Forelimb muscle (tissue), 1 donor: Measurements from ENCODE around the gene SMIM14. TPM values are rescaled to one million over a fixed set of nuclear protein-coding genes. Genes with fewer than 3 reads are reported as not detected.
"Not testable (repeated sequence)": the region's sequence is repeated elsewhere in the genome, so short reads cannot be mapped to it uniquely, and the experiment has no call there.

Experiments
- DNase-seq: peaks from one replicate; pipeline ENCODE4 v3.0.0-alpha.2; 2013; ENCODE audit warnings: low read depth
- polyA plus RNA-seq: library from polyadenylated mRNA; unstranded; fragments of 120-200 nt; gene quantifications from one replicate; pipeline ENCODE4 v1.2.1, GENCODE V29; 2013; ENCODE audit not compliant: insufficient read length

The SMIM14 gene
- polyA plus RNA-seq, 1 donor, result 18.4 TPM

DNA sequence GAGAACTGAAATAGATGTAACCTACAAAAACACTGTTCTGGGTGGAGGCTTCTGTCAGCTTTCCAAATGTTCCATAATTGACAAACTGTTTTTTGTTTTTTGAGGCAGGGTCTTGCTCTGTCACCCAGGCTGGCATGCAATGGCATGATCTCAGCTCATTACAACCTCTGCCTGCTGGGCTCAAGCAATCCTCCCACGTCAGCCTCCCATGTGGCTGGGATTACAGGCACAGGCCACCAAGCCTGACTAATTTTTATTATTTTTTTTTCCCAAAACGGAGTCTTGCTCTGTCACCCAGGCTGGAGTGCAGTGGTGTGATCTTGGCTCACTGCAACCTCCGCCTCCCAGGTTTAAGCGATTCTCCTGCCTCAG, 136.0 kb downstream of the SMIM14 start:
- not testable (repeated sequence) for DNase-seq

DNA sequence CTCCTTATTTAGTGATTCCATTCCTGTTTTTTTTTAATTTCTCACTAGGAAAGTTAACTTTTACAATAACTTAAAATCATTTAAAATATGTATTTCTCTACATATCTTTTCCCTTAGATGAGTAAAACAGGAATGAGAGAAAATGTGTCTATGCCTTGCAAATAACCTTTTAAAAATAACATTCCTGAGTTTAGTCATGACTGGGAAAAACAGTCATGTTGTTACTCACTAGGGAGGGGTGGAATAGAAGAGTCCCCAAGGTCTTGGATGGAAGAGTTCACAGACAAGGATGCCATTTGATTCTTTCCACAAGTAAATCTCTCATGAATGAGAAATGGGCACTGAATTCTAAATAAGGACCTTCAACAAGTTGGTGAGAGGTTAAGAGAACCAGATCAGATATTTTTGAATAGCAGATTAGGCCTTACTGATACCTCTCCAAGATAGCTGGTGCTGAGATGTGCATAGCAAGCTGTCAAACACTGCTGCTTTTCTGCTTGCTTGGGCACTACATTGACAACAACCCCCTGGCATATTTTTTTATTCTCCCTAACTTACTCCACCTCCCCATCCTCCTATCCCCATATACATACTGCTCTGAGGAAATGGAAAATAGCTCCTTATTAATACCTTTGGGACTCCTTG, 136.5 kb downstream of the SMIM14 start:
- no peak for DNase-seq

DNA sequence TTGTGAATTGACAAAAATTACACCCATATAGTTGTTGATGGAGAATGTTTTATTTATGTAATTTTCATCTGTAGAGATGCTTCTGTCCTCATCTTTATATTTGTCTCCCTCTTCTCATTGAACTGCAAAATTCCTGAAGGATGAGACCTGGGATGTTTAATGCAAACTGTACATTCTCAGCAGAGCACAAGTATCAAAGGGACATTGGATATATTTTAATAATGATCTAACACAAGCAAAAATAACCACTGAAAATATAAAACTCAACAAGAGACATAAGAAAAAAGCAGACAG, 140.0 kb downstream of the SMIM14 start:
- no peak for DNase-seq

DNA sequence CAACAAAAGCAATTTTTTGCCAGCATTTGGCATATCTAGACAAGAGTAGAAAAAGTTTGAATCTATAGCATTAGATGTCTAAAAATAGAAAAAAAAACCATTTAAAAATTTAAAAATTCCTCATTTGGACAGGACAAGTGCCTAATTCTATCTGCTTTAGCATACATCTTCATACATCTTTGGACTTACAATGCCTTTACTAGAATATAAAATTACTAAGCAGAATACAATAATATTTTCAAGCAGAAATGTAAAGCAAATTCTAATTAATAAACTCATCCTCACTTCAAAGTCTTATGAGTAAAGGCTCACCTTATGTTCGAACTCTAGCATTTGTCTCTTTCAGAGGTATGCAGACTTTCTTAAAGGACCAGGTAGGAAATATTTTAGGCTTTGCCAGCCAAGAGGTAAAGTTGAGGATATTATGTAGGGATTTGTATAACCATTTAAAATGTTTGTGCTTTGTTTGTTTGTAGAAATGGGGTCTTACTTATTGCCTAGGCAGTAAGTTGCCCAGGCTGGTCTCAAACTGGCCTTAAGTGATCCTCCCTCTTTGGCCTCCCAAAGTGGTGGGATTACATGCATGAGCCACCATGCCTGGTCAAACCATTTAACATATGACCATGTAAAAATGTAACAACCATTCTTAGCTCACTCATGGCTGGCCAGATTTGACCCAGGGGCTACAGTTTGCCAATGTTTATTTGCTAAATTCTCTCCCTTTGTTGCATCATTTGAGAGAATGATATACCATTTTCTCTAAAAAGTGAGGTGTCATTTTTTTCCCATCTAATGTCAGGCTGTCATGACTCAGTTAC, 140.5 kb downstream of the SMIM14 start:
- DNase-seq, result no peak

Other genes with a start within 250 kb of the SMIM14 start
- gene KLB, start 231.9 kb downstream of the SMIM14 start, polyA plus RNA-seq, result 0.09 TPM
- 830 TPM for gene RPL9, start 179.9 kb downstream of the SMIM14 start, polyA plus RNA-seq
- gene LIAS, start 179.8 kb downstream of the SMIM14 start, polyA plus RNA-seq, result 27.7 TPM
- gene UGDH, start 111.4 kb downstream of the SMIM14 start, polyA plus RNA-seq, result 41.4 TPM
- 43.5 TPM for gene UBE2K, start 59.3 kb upstream of the SMIM14 start, polyA plus RNA-seq